Tibial nerve (tissue), 3 donors: Measurements from ENCODE around the gene FGF18.

ENCODE experiments used
- CTCF ChIP-seq, 5 experiments: fragments of 200-600 bp in 3 of 5; fragments of 450-650 bp in 2 of 5; sonication (generic) in 3 of 5; IDR thresholded peaks; one replicate each; pipeline ENCODE4 v1.5.1; 2016 to 2019; ENCODE audit warnings: antibody characterized with exemption in 5 of 5, mild to moderate bottlenecking in 3 of 5, moderate library complexity in 2 of 5
- POLR2A ChIP-seq, 2 donors: fragments of 450-650 bp; IDR thresholded peaks; one replicate each; pipeline ENCODE4 v1.6.1; 2017; ENCODE audit warnings: antibody characterized with exemption in 2 of 2, mild to moderate bottlenecking in 2 of 2, moderate library complexity in 2 of 2

GRCh38 chr5:171496456-171496855 lies 77.0 kb downstream of the FGF18 start:
- TF ChIP-seq CTCF (IDR thresholded peaks at IDR 0.05) = no peak
- TF ChIP-seq POLR2A (IDR thresholded peaks at IDR 0.05) = no peak
